GM18508 (cell line): Measurements from ENCODE around the gene HCFC2.
"Not testable (repeated sequence)": the region's sequence is repeated elsewhere in the genome, so short reads cannot be mapped to it uniquely, and the experiment has no call there.

Experiments used
- ATAC-seq: cut with Tn5 transposase; IDR thresholded peaks from one replicate; pipeline ENCODE4 v1.9.1; 2021; ENCODE audit warnings: moderate number of reproducible peaks; ENCODE audit not compliant: insufficient read depth, unreplicated experiment

The HCFC2 gene

GRCh38 chr12:104064031-104064841 lies at the start of gene HCFC2:
Gene HCFC2 (plus strand): TSS chr12:104064531. CDS start chr12:104064561, 30 bp downstream.
- peak; percentile 45 for ATAC-seq

GRCh38 chr12:104021862-104022261 lies 42.5 kb upstream of the HCFC2 start:
- not testable (repeated sequence) for ATAC-seq

GRCh38 chr12:104022786-104023185 lies 41.5 kb upstream of the HCFC2 start:
- no peak for ATAC-seq

GRCh38 chr12:104023710-104024109 lies 40.6 kb upstream of the HCFC2 start:
- ATAC-seq, result no peak

- ATAC-seq, result no peak
Observed at GRCh38 chr12:104024348-104024747, 40.0 kb upstream of the HCFC2 start.

- ATAC-seq, result no peak
Observed at GRCh38 chr12:104025771-104026170, 38.6 kb upstream of the HCFC2 start.

- no peak for ATAC-seq
Observed at GRCh38 chr12:104026841-104027599, 37.3 kb upstream of the HCFC2 start.

GRCh38 chr12:104030596-104030995 lies 33.7 kb upstream of the HCFC2 start:
- ATAC-seq, result not testable (repeated sequence)

GRCh38 chr12:104036143-104036542 lies 28.2 kb upstream of the HCFC2 start:
- not testable (repeated sequence) for ATAC-seq

GRCh38 chr12:104039769-104040168 lies 24.6 kb upstream of the HCFC2 start:
- not testable (repeated sequence) for ATAC-seq

GRCh38 chr12:104042580-104042979 lies 21.8 kb upstream of the HCFC2 start:
- ATAC-seq, result no peak

- ATAC-seq, result no peak
Observed at GRCh38 chr12:104044158-104044557, 20.2 kb upstream of the HCFC2 start.

- no peak for ATAC-seq
Observed at GRCh38 chr12:104046306-104046705, 18.0 kb upstream of the HCFC2 start.

- no peak for ATAC-seq
Observed at GRCh38 chr12:104048162-104048561, 16.2 kb upstream of the HCFC2 start.

- ATAC-seq, result no peak
Observed at GRCh38 chr12:104048811-104049210, 15.5 kb upstream of the HCFC2 start.

- ATAC-seq, result no peak
Observed at GRCh38 chr12:104049278-104049902, 14.9 kb upstream of the HCFC2 start.

GRCh38 chr12:104049903-104050356 lies 14.4 kb upstream of the HCFC2 start, which contains the start of gene GLT8D2:
Gene GLT8D2 (minus strand): TSS chr12:104050187. CDS start chr12:104019648, 30,539 bp downstream.
- no peak for ATAC-seq

GRCh38 chr12:104050436-104050835 lies 13.9 kb upstream of the HCFC2 start:
- ATAC-seq, result no peak

GRCh38 chr12:104054681-104055346 lies 9.5 kb upstream of the HCFC2 start:
- ATAC-seq, result no peak

- no peak for ATAC-seq
Observed at GRCh38 chr12:104055686-104056388, 8.5 kb upstream of the HCFC2 start.
